T-helper 2 cell treated with Interferon-gamma antibody and Interleukin-4, amounts not matched to agents 100 ng/mL and 5 ng/mL, for 36 hours (primary cell): ENCODE results near the gene DPP10. TPM values are rescaled to one million over a fixed set of nuclear protein-coding genes. Genes with fewer than 3 reads are reported as not detected.

Experiments
- intact Hi-C: fragments of 100-400 bp; cut with micrococcal nuclease; formaldehyde crosslinking; loops from one replicate; pipeline ENCODE4 v1.15.1; 2023
- total RNA-seq: library from RNA; stranded (reverse); gene quantifications from 2 replicates; pipeline ENCODE4 v1.2.3, GENCODE V29; 2022

The DPP10 gene
- total RNA-seq, 1 donor from 2014 or later: not detected

DNA sequence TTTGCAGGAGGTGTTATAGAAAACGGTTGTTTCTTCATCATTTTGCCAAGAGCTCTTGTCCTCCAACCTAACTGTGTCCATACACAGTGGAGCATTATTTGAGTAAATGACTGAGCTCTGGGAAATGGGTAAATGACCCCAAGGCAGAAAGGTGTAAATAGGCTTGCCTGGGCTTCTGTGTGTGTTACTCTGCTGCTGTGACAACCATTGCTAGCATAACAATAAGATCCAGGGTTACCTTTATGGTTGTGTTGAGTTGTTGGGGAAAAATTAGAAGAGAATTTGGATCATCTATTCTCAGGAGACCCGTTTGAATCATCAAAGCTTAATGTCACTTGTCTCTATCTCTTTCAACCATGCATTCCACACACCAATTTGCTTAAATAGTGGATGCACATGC is 672.7 kb downstream of the DPP10 start:
- intact Hi-C loops: no loop called here

- intact Hi-C loops: no loop called here
Observed at GRCh38 chr2:115118306-115118705, 675.9 kb downstream of the DPP10 start.

DNA sequence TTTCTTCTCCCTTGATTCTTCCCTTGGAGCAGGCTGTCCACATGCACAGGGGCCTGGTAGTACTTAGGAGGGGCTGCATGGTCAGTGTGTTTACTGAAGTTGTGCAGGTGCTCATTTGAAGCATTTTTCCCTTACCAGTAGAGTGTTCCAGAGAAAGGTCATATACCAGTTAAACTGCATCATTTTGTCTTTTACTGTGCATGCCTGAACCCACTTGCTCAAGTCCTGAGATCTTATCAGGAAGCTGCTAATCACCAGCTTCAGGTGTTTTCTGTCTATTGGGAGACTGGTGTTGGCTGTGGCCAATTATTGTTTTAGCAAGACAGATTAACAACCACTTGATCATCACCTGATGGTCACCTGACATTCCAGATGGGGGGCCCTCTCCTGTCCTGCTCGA is 676.6 kb downstream of the DPP10 start:
- intact Hi-C loops: no loop called here

GRCh38 chr2:115122701-115123100 is 680.3 kb downstream of the DPP10 start:
- intact Hi-C loops: no loop called here

DNA sequence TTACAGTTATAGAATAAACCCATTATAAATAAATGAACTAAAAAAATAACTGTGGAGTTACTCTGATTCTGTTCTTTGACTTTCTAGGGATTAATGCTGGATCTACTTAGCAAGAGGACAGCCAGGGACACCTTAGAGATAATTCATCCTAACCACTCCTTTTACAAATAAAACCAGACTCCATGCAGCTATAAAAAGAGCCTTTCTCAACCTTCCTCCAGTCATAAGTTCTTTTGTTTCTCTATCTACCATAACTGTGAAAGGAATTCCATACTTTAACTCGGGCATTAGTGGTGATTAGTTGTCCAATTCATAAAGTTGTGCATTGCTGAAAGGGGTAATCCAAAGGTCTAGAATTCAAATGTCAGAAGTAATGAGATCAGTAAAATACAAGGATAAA is 682.4 kb downstream of the DPP10 start:
- intact Hi-C loops: no loop called here

- intact Hi-C loops: no loop called here
Observed at GRCh38 chr2:115129536-115129935, 687.1 kb downstream of the DPP10 start.

GRCh38 chr2:115160531-115161080 is 718.2 kb downstream of the DPP10 start:
- intact Hi-C loops: no loop called here

GRCh38 chr2:115161081-115161770 is 718.8 kb downstream of the DPP10 start:
- intact Hi-C loops: no loop called here

GRCh38 chr2:115161771-115162493 is 719.5 kb downstream of the DPP10 start:
- intact Hi-C loops: no loop called here

DNA sequence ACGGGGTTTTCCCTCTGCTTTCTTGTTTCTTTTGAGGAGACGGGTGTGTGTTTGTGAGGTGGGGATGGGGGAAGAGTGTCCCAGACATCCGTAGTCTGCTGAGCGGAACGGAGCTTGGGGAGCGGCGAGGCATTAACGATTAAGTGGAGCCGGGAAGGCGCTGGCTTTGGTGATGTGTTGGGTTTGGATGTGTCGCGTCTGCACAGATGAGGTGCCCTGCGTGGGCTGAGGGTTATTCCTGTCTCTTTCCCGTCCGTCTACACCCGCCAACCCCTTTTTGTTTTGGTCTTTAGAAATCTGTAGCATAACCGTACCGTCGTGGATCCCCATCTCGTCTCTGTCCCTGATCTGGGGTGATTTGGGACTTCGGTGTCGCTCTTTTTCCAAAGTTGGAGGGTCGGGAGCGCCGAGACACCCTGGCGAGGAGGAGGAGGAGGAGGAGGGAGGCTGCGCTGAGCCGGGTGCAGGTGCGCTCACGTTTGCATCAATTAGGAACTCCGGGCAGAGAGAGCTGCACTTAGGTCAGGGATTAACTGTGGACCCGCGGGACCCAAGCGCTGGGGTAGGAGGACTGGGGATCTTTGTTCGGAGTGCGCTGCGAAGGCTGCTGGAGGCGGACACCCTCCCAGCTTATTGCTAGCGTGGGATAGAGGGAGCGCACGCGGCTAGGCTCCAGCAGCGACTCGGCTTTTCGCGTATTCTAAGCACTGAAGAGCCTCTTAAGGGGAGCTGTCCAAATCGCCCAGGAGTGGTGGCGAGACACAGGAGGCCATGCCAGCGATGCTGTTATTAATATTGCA is 720.3 kb downstream of the DPP10 start:
- intact Hi-C loops: no loop called here

DNA sequence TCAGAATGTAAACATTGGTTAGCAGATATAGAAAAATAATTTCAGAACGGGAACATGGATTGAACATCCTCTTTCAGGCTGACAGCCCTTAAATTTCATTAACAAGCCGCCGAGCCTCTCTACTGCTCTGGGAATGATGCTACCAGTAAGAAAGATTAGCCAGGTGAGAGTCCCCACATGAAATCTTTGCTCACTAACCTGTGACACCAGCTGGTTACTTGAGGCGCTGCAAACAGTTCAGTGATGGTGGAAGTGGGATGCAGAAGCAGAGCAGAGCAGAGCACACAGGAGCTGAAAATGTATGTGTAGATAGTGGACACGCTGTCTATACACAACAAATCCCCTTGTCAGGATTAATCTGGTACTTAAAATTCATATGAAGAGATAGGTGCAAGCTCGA is 721.1 kb downstream of the DPP10 start:
- intact Hi-C loops: no loop called here

DNA sequence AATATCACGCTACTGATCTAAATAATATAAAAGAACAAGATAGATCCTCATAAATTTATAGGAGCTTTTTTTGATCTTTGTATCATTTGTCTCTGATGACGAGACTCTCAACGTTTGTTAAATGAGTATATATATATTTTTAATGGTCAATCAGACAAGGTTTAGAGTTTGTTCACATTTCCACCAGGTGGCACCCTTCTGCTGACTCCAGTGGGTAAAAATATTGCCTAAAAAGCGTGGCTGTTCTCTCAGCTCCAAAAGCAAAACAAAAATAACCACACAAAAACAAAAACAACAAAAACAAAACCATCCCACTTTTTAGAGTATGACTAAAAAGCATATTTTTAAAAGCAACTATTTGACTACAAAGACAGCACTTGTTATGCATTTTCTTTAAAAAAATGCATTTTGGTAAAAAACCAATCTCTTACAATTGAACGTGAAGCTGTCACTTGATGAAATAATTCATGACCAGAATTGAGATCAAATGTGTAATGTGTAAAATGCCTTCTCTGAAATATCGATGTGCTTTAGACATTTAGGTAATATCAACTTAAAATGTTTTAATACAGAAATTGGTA is 723.2 kb downstream of the DPP10 start:
- intact Hi-C loops: no loop called here

DNA sequence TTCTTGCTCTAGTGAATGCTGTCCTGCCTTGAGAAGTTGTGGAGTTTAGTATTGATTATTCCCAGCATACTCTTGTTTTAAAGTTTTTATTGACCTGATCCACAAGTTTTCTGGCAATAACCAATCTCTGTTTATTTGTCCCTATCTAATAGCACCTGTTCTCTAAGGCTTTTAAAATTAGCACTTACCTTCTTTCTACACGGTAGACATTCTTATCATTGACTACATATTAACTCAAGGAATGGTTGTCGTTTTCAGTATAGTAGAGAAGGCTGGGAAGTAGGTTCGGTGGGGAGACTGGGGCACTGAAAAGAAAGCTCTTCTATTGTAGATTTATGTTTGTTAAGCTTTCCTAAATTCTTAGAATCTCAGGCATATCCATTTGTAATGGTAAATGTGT is 726.0 kb downstream of the DPP10 start:
- intact Hi-C loops: no loop called here

GRCh38 chr2:115169814-115170213 is 727.4 kb downstream of the DPP10 start:
- intact Hi-C loops: no loop called here

DNA sequence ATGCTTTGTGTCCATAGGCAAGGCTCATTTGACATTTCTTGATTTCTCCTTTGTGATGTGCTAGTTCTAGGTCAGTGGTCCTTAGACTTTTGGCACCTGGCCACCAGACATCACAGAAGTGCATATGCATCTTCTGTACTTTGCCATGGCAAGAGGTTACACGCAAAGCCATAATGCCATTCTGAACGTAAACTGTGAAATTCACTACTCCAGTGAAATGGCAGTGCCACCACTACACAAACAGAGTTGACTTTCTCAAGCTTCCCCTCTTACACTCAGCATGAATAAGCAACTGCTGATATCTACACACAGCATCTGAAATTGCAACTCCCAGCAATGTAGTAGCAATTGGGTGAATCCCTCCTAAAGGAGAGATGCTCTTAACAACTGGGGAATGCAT is 729.3 kb downstream of the DPP10 start:
- intact Hi-C loops: no loop called here

- intact Hi-C loops: no loop called here
Observed at GRCh38 chr2:115174651-115175050, 732.2 kb downstream of the DPP10 start.

DNA sequence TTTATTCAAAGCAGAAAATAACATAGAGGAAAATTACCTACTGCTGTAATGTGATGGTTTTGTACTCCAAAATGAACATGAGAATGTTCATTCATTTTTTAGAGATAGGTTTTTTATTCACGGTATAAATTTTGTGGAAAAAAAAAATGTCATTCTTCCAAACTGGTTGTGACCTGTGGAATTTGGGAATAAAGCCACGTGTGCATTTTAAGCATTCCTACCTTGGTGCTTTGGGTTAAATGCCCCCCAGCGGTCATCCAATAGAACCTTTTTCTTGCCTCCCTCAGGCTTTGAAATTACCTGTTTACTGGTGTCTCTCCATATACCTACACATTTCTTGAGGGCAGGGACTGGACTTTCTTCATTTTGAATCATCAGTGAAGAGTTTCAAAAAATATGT is 740.7 kb downstream of the DPP10 start:
- intact Hi-C loops: no loop called here

GRCh38 chr2:115190459-115190858 is 748.0 kb downstream of the DPP10 start:
- intact Hi-C loops: no loop called here

DNA sequence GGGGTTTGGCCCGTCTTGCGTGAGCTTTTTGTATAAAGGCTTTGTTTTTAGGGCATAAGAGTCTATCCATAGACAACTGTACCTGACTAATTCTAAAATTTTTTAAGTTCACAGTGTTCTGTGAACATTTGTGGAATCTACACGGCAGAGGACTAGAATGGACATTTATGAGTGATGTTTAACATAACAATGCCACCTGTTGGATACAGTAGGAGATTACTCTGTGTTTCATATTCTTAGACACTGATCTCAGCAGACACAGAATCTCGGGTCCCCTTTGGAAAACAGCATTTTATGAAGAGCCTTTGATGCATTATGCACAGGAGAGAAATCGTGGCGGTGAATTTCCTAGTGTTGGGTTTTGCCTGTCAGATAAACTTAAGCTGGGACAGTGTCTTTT is 752.2 kb downstream of the DPP10 start:
- intact Hi-C loops: no loop called here

DNA sequence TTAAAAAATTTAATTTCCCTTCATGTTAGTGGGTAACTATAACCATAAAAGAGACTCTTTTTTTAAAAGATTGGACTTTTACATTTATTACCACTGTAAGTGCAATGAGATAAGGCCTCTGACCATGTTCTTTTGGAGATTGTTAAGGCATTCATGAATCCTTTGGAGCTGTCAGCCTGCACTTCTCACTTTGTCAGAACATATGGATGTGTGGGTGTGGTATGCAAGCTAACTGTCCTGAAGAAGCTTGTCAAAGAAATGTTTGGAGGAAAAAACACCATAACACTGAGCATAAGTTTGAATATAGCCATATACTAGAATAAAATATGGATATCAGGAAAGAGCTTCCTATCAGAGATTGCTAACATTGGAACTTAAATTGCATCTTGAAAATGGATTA is 754.1 kb downstream of the DPP10 start:
- intact Hi-C loops: no loop called here

DNA sequence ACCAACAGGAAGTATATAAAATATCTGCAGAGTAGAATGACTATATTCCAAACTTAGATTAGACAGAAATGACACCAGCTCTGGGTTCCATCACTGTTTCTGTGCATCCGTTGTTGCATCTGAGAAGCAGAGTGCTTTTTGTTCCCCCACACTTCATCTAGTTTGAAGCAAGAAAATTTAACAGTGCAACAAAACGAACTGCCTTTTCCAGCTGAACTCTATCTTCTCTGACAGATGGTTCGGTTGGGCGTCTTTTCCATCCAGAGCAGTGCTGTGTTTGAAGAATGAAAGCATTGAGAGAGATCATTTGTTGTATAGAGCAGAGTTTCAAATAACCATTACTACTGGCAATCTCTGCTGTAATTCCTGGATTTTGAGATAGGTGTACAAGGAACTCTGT is 757.5 kb downstream of the DPP10 start:
- intact Hi-C loops: no loop called here

GRCh38 chr2:115201386-115201785 is 758.9 kb downstream of the DPP10 start:
- intact Hi-C loops: no loop called here
